ENCODE measurements around the gene BAG5.

GRCh38 chr14:103534576-103535061, 27.8 kb downstream of the BAG5 start:
- TF ChIP-seq CTCF (IDR thresholded peaks at IDR 0.05; ENCODE audit: insufficient read depth, low read length, poor library complexity, severe bottlenecking) (no peak), EZH2phosphoT487 (conservative IDR thresholded peaks at IDR 0.05; ENCODE audit: low read length) (no peak)

Data from SU-DHL-6 (cell line).